Common myeloid progenitor, CD34-positive (primary cell): Measurements from ENCODE around the gene CNTLN.

Source experiments
- CTCF ChIA-PET: fragments of 350-600 bp; sonication (Branson Sonifier 250); formaldehyde crosslinking; loops from one replicate; lab custom pipeline; 2021; ENCODE audit warnings: antibody characterized with exemption; lab: Charles Lee
- POLR2A ChIA-PET: fragments of 350-600 bp; sonication (Branson Sonifier 250); formaldehyde crosslinking; loops from one replicate; lab custom pipeline; 2021; ENCODE audit warnings: antibody characterized with exemption; lab: Charles Lee
- DNase-seq, 3 donors: peaks; one replicate each; pipeline versions ENCODE4 v3.0.0 to v3.0.0-alpha.2; 2013
- H3K27ac ChIP-seq, 2 experiments: 1 replicate in 1 of 2; 2 replicates in 1 of 2; pipeline ENCODE4 v1.7.0; 2013; ENCODE audit warnings: inconsistent platforms in 2 of 2, low read length in 2 of 2, mild to moderate bottlenecking in 2 of 2, low read depth in 1 of 2, moderate library complexity in 1 of 2; ENCODE audit not compliant: severe bottlenecking in 2 of 2, insufficient read depth in 1 of 2, poor library complexity in 1 of 2
- H3K27me3 ChIP-seq, 5 experiments: replicated peaks in 2 of 5; 1 replicate in 3 of 5; 2 replicates in 2 of 5; pipeline versions ENCODE4 v1.6.1 to v1.7.0; 2013; ENCODE audit warnings: low read length in 4 of 5, mild to moderate bottlenecking in 2 of 5, moderate library complexity in 2 of 5, inconsistent platforms in 1 of 5; ENCODE audit not compliant: insufficient read depth in 5 of 5, control insufficient read depth in 4 of 5
- H3K36me3 ChIP-seq, 4 experiments: 1 replicate in 2 of 4; 2 replicates in 2 of 4; pipeline versions ENCODE4 v1.6.1 to v1.7.0; 2013; ENCODE audit warnings: low read length in 3 of 4, control low read depth in 1 of 4, mild to moderate bottlenecking in 1 of 4; ENCODE audit not compliant: control insufficient read depth in 4 of 4, insufficient read depth in 4 of 4
- H3K4me1 ChIP-seq, 4 experiments: 1 replicate in 3 of 4; 2 replicates in 1 of 4; pipeline versions ENCODE4 v1.6.1 to v1.7.1; 2013; ENCODE audit warnings: low read length in 3 of 4, mild to moderate bottlenecking in 3 of 4, control low read depth in 1 of 4, inconsistent platforms in 1 of 4, moderate library complexity in 1 of 4; ENCODE audit not compliant: control insufficient read depth in 4 of 4, insufficient read depth in 4 of 4; ENCODE audit errors: control extremely low read depth in 1 of 4
- H3K4me3 ChIP-seq, 7 experiments: 1 replicate in 4 of 7; 2 replicates in 3 of 7; pipeline versions ENCODE4 v1.5.1 to v1.7.0; 2013; ENCODE audit warnings: mild to moderate bottlenecking in 7 of 7, low read length in 6 of 7, moderate library complexity in 6 of 7, inconsistent platforms in 2 of 7, low read depth in 2 of 7, control low read depth in 1 of 7; ENCODE audit not compliant: insufficient read depth in 4 of 7, control insufficient read depth in 1 of 7; ENCODE audit errors: extremely low read depth in 1 of 7
- H3K9me3 ChIP-seq, 5 experiments: 1 replicate in 4 of 5; 2 replicates in 1 of 5; pipeline versions ENCODE4 v1.6.1 to v1.7.1; 2013; ENCODE audit warnings: low read length in 4 of 5, mild to moderate bottlenecking in 2 of 5, inconsistent platforms in 1 of 5, low read depth in 1 of 5, moderate library complexity in 1 of 5; ENCODE audit not compliant: control insufficient read depth in 4 of 5, insufficient read depth in 2 of 5; ENCODE audit errors: control extremely low read depth in 1 of 5
- WGBS: methylation state at CpG from one replicate; pipeline ENCODE4 v1.1.5; 2013; ENCODE audit not compliant: insufficient coverage; 5-methylcytosine and 5-hydroxymethylcytosine counted together

CNTLN gene

DNA sequence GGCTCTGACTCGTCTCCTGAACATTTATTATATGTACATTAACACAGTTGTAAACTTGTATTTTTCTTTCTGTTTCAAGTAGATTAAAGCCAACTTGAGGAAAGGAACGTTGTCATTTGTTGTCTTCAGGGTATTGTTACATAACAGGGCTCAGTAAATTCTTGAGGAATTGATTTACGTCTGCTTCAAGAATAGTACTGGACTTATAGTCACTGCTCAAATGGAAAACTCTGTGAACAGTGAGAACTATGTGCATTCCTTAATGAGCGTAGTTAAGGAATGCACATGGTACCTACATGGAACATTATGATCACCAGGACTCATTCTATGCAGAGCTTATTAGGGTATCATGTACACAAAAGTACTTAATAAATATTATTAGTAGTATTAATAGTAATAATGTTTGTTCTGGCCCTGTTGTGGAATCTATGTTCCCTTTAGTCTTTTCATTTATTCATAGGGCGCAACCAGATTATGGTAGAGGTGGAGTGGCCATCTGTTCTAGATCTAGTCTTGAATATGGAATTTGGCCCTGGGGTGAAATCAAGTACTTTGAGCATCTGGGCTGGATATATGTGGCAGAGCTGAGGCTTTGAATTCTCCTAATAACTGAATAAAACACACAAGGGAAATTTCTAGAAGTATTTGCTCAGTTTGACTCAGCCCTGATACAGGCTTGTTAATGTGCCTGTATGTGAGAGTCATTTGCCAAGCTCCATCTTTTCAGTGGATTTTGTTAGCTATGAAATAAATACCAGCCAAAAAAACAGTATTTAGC, 335.4 kb downstream of the CNTLN start:
- ChIA-PET POLR2A (interaction anchor here (0.6 kb wide), 1 partner anchor 355 kb away, joined by 4 read pairs; no protein-coding TSS in a partner anchor), CTCF (interaction anchor here (0.6 kb wide), 1 partner anchor 24 kb away, joined by 3 read pairs; no protein-coding TSS in a partner anchor)
- Histone ChIP-seq H3K27ac (no peak overlapping the region), H3K9me3 (no peaks in the 10 kb centered on the region), H3K36me3 (peaks cover 2 to 7% (median 4%) of the 10 kb centered on the region in 4 experiments), H3K4me3 (no peak overlapping the region), H3K27me3 (no peaks in the 10 kb centered on the region), H3K4me1 (no peaks in the 10 kb centered on the region)
- 95% methylated on average over 2 of the region's 5 CpGs for whole genome bisulfite sequencing
- no peak for DNase-seq

DNA sequence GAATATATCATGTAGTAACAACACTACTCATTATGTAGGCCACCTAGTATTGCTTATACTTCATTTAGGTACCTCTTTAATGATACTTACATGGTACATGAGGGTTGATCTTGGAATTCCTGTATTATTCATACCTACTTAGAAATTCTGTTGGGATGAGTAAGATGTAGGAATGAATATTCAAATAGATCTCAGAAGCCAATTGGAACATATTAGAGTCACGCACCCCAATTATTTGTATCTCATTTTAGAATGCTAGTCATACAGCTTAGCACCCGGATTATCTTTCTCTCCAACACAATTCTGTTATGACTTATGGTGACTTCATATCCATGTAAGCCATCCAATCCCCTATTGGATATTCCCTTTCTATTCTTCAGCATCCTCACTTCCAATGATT, 337.3 kb downstream of the CNTLN start:
- no peak overlapping the region for H3K4me3 ChIP-seq
- H3K36me3 ChIP-seq: peaks cover 2 to 12% (median 4%) of the 10 kb centered on the region in 4 experiments
- ChIA-PET CTCF (no interaction called here), POLR2A (no interaction called here)
- H3K4me1 ChIP-seq: no peaks in the 10 kb centered on the region
- no peaks in the 10 kb centered on the region for H3K9me3 ChIP-seq
- H3K27me3 ChIP-seq: no peaks in the 10 kb centered on the region
- WGBS: 92% methylated on average over 2 of the region's 2 CpGs
- no peak for DNase-seq
- no peak overlapping the region for H3K27ac ChIP-seq

DNA sequence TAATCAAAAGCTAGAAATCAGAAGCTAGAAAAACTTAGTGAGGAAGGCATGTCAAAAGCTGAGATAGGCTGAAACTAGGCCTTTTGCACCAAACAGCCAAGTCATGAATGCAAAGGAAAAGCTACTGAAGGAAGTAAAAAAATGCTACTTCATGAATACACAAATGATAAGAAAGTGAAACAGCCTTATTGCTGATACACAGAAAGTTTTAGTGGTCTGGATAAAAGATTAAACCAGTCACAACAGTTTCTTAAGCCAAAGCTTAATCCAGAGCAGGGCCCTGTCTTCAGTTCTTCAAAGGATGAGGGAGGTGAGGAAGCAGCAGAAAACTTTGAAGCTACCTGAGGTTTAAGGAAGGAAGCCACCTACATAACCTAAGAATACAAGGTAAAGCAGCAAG, 341.6 kb downstream of the CNTLN start:
- DNase-seq: peak in 2 of 3 donors; percentile 7 to 13
- Histone ChIP-seq H3K36me3 (peaks cover 0 to 6% (median under 1%) of the 10 kb centered on the region in 4 experiments), H3K27me3 (no peaks in the 10 kb centered on the region), H3K9me3 (peaks cover 0 to 3% (median 0%) of the 10 kb centered on the region in 5 experiments), H3K4me1 (no peaks in the 10 kb centered on the region), H3K4me3 (no peak overlapping the region), H3K27ac (no peak overlapping the region)
- ChIA-PET CTCF (interaction anchor here (0.7 to 1.2 kb wide), 4 partner anchors 8 to 360 kb away, joined by 3 to 5 read pairs (median 4); no protein-coding TSS in a partner anchor), POLR2A (no interaction called here)

DNA sequence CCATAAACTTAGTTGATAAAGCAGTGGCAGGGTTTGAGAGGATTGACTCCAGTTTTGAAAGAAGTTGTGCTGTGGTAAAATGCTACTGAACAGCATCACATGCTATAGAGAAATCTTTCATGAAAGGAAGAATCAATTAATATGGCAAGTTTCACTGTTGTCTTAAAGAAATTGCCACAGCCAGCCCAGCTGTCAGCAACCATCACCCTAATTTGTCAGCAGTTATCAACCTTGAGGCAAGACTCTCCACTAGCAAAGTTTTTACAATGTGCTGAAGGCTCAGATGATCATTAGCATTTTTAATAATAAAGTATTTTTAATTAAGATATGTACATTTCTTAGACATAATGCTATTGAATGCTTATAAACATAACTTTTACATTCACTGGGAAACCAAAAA, 343.0 kb downstream of the CNTLN start:
- no peak for DNase-seq
- H3K4me3 ChIP-seq: no peak overlapping the region
- H3K4me1 ChIP-seq: no peaks in the 10 kb centered on the region
- peaks cover 0 to 3% (median 0%) of the 10 kb centered on the region in 5 experiments for H3K9me3 ChIP-seq
- POLR2A ChIA-PET: no interaction called here
- H3K27ac ChIP-seq: no peak overlapping the region
- peaks cover 0 to 6% (median 0%) of the 10 kb centered on the region in 4 experiments for H3K36me3 ChIP-seq
- H3K27me3 ChIP-seq: no peaks in the 10 kb centered on the region
- CTCF ChIA-PET: no interaction called here

DNA sequence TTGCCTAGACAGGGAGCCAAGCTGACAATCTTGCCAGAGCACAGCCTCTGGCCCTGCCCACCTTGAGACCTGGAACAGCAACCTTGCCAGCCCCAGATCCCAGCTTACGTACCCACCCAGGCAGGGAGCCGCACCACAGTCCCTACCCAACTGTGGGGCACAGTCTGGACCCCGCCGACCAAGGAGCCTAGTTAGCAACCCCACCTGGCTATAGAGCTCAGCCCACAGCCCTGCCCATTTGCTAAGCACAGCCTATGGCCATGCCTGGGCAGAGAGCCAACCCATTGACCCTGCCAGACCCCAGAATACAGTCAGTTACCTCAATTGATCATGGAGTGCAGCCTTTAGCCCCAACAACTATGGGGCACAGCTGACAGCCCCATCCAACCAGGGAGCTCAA, 346.1 kb downstream of the CNTLN start:
- Histone ChIP-seq H3K4me1 (no peaks in the 10 kb centered on the region), H3K27ac (no peak overlapping the region), H3K9me3 (peaks cover 0 to 3% (median 0%) of the 10 kb centered on the region in 5 experiments), H3K4me3 (no peak overlapping the region), H3K27me3 (no peaks in the 10 kb centered on the region), H3K36me3 (peaks cover 0 to 6% (median 0%) of the 10 kb centered on the region in 4 experiments)
- no peak for DNase-seq
- WGBS: 100% methylated on average over 4 of the region's 4 CpGs
- POLR2A ChIA-PET: no interaction called here
- CTCF ChIA-PET: no interaction called here

DNA sequence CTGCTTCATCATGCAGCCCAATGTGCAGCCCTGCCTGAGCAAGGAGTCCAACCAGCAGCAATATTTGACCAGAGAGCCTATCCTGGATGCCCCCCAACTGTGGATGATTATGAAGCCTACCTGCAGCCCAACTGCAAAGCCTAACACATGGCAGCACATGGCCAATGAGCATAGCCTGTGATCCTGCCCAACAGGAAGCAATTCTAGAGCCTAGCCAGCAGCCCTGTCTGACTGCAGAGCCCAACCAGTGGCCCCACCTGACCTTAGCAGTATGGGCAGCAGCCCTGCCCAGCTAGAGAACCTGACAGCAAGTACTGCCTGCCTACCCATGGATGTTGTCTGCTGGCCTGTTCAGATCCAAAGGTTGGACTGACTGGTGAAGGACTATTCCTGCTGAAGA, 346.7 kb downstream of the CNTLN start:
- ChIA-PET POLR2A (no interaction called here), CTCF (no interaction called here)
- Histone ChIP-seq H3K27me3 (no peaks in the 10 kb centered on the region), H3K9me3 (peaks cover 0 to 3% (median 0%) of the 10 kb centered on the region in 5 experiments), H3K4me1 (no peaks in the 10 kb centered on the region), H3K27ac (no peak overlapping the region), H3K4me3 (no peak overlapping the region), H3K36me3 (peaks cover 0 to 4% (median 0%) of the 10 kb centered on the region in 4 experiments)
- no peak for DNase-seq

DNA sequence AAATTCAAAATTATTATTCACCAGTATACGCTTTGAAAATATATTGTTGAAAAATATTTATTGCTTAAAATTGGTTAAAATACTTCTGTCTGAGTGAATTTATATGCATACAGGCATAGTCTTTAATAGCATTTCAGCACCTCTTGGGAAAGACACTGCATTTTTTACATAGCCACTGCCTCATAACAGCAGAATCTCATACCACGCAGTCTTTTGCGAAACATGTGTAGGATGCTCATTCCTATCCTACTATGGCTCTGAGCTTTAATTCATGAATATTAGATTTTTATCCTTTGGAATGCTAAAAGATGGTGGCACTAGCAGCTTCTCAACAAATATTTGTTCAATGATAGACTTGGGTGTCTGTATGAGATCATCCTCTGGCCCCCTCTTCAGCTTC, 350.1 kb downstream of the CNTLN start:
- Histone ChIP-seq H3K36me3 (peaks cover 0 to 5% (median 3%) of the 10 kb centered on the region in 4 experiments), H3K4me1 (no peaks in the 10 kb centered on the region), H3K27ac (no peak overlapping the region), H3K9me3 (no peaks in the 10 kb centered on the region), H3K27me3 (no peaks in the 10 kb centered on the region), H3K4me3 (no peak overlapping the region)
- ChIA-PET POLR2A (no interaction called here), CTCF (interaction anchor here (1.4 kb wide), 1 partner anchor 9 kb away, joined by 3 read pairs; no protein-coding TSS in a partner anchor)
- WGBS: no CpG with 5 or more reads among the region's 3 CpGs
- DNase-seq: no peak
